Left ventricle myocardium inferior (tissue), 1 donor: ENCODE measurements around the gene ITGAE. TPM values are rescaled to one million over a fixed set of nuclear protein-coding genes. Genes with fewer than 3 reads are reported as not detected.
A peak's percentile ranks its signal among the peaks of the same experiment; 100 is the strongest.

Source experiments
- DNase-seq: peaks from one replicate; pipeline ENCODE4 v3.0.0-alpha.2; 2020
- H3K27ac ChIP-seq: fragments of 200-600 bp; replicated peaks from 2 replicates; pipeline ENCODE4 v1.8.0; 2021
- H3K27me3 ChIP-seq: fragments of 200-600 bp; 2 replicates; pipeline ENCODE4 v1.8.0; 2021; ENCODE audit warnings: low read depth
- H3K36me3 ChIP-seq: fragments of 200-600 bp; 2 replicates; pipeline ENCODE4 v1.8.0; 2021
- H3K4me1 ChIP-seq: fragments of 200-600 bp; 2 replicates; pipeline ENCODE4 v1.8.0; 2021
- H3K4me3 ChIP-seq: fragments of 200-600 bp; 2 replicates; pipeline ENCODE4 v1.8.0; 2021; ENCODE audit warnings: mild to moderate bottlenecking, moderate library complexity
- H3K9me3 ChIP-seq: fragments of 200-600 bp; replicated peaks from 2 replicates; pipeline ENCODE4 v1.8.0; 2021
- CTCF ChIP-seq: fragments of 200-600 bp; IDR thresholded peaks from 2 replicates; pipeline ENCODE4 v1.8.0; 2021; ENCODE audit warnings: antibody characterized with exemption, mild to moderate bottlenecking, borderline replicate concordance
- intact Hi-C: fragments of 100-400 bp; cut with micrococcal nuclease; formaldehyde crosslinking; loops from one replicate; pipeline ENCODE4 v1.11.0; 2022
- total RNA-seq: library from RNA; stranded (reverse); fragmentation: NEBNext Ultra II Directional; extraction: Animal tissue kit (Norgen Biotek cat#: 25700); gene quantifications from one replicate; pipeline ENCODE4 v1.2.1, GENCODE V29; 2021
- donor health status: DM: no; HTN: yes; CAD: no; lungs with severe emphysema.

Gene ITGAE
- total RNA-seq, 1 donor from 2014 or later, result 19.6 TPM

- H3K9me3 ChIP-seq, result peaks cover 7% of the 10 kb centered on the region
- no peaks in the 10 kb centered on the region for H3K36me3 ChIP-seq
- no peak overlapping the region for H3K27ac ChIP-seq
- peaks cover 3% of the 10 kb centered on the region for H3K4me1 ChIP-seq
- intact Hi-C loops, result no loop called here
- no peak for TF ChIP-seq CTCF
- peaks cover 77% of the 10 kb centered on the region for H3K27me3 ChIP-seq
- H3K4me3 ChIP-seq, result peak overlapping the region; percentile 34
- DNase-seq, result no peak
These were observed 46.3 kb downstream of the ITGAE start for GRCh38 chr17:3754458-3755334.

- H3K27ac ChIP-seq, result no peak overlapping the region
- H3K9me3 ChIP-seq, result peaks cover under 1% of the 10 kb centered on the region
- no peak for DNase-seq
- no peaks in the 10 kb centered on the region for H3K36me3 ChIP-seq
- H3K27me3 ChIP-seq, result peaks cover 81% of the 10 kb centered on the region
- H3K4me3 ChIP-seq, result no peak overlapping the region
- intact Hi-C loops, result no loop called here
- TF ChIP-seq CTCF, result no peak
- H3K4me1 ChIP-seq, result peaks cover 3% of the 10 kb centered on the region
These were observed 46.9 kb downstream of the ITGAE start for GRCh38 chr17:3754066-3754457.

- Histone ChIP-seq H3K27ac (no peak overlapping the region), H3K36me3 (no peaks in the 10 kb centered on the region), H3K27me3 (peaks cover 81% of the 10 kb centered on the region), H3K4me1 (peaks cover 3% of the 10 kb centered on the region), H3K4me3 (no peak overlapping the region), H3K9me3 (no peaks in the 10 kb centered on the region)
- intact Hi-C loops, result no loop called here
- no peak for TF ChIP-seq CTCF
- no peak for DNase-seq
These were observed 47.4 kb downstream of the ITGAE start for GRCh38 chr17:3753624-3754023.

GRCh38 chr17:3751836-3752235 lies 49.2 kb downstream of the ITGAE start:
- Histone ChIP-seq H3K27me3 (peaks cover 76% of the 10 kb centered on the region), H3K4me3 (no peak overlapping the region), H3K36me3 (no peaks in the 10 kb centered on the region), H3K27ac (no peak overlapping the region), H3K4me1 (peaks cover 3% of the 10 kb centered on the region), H3K9me3 (no peaks in the 10 kb centered on the region)
- TF ChIP-seq CTCF, result no peak
- intact Hi-C loops, result no loop called here
- DNase-seq, result no peak

GRCh38 chr17:3750926-3751325 lies 50.1 kb downstream of the ITGAE start:
- intact Hi-C loops, result no loop called here
- H3K4me3 ChIP-seq, result no peak overlapping the region
- H3K36me3 ChIP-seq, result no peaks in the 10 kb centered on the region
- H3K27ac ChIP-seq, result no peak overlapping the region
- H3K4me1 ChIP-seq, result peaks cover 3% of the 10 kb centered on the region
- H3K9me3 ChIP-seq, result no peaks in the 10 kb centered on the region
- TF ChIP-seq CTCF, result no peak
- H3K27me3 ChIP-seq, result peaks cover 72% of the 10 kb centered on the region
- no peak for DNase-seq
